ENCODE measurements around the gene RAPGEF1.

RAPGEF1 gene

GRCh38 chr9:131747352-131747751, 7.5 kb upstream of the RAPGEF1 start:
- DNase-seq: peak in 1 of 14 donors; percentile 38

- DNase-seq: no peak
These were observed 5.7 kb upstream of the RAPGEF1 start for GRCh38 chr9:131745610-131746009.

- DNase-seq: peak in 2 of 14 donors; percentile 41 to 62
These were observed 4.9 kb upstream of the RAPGEF1 start for GRCh38 chr9:131744720-131745201.

GRCh38 chr9:131744171-131744719, 4.4 kb upstream of the RAPGEF1 start:
- DNase-seq: peak in 4 of 14 donors; percentile 23 to 48 (median 44)

- no peak for DNase-seq
These were observed 3.6 kb upstream of the RAPGEF1 start for GRCh38 chr9:131743501-131743900.

- DNase-seq: no peak
These were observed 3.2 kb upstream of the RAPGEF1 start for GRCh38 chr9:131743096-131743495.

GRCh38 chr9:131740898-131741297, 1.0 kb upstream of the RAPGEF1 start:
- DNase-seq: no peak

GRCh38 chr9:131739133-131739958, 530 bp downstream of the RAPGEF1 start:
- peak in 5 of 14 donors; percentile 36 to 67 (median 53) for DNase-seq

GRCh38 chr9:131738293-131739132, 1.4 kb downstream of the RAPGEF1 start:
- peak in 1 of 14 donors; percentile 36 for DNase-seq

GRCh38 chr9:131737426-131737825, 2.5 kb downstream of the RAPGEF1 start:
- DNase-seq: no peak

GRCh38 chr9:131736431-131736830, 3.4 kb downstream of the RAPGEF1 start:
- no peak for DNase-seq

GRCh38 chr9:131735238-131736128, 4.4 kb downstream of the RAPGEF1 start:
- DNase-seq: no peak

GRCh38 chr9:131734781-131735180, 5.1 kb downstream of the RAPGEF1 start:
- peak in 1 of 14 donors; percentile 15 for DNase-seq

GRCh38 chr9:131734165-131734610, 5.7 kb downstream of the RAPGEF1 start:
- DNase-seq: no peak

GRCh38 chr9:131733541-131734061, 6.3 kb downstream of the RAPGEF1 start:
- DNase-seq: no peak

GRCh38 chr9:131732636-131733289, 7.1 kb downstream of the RAPGEF1 start:
- no peak for DNase-seq

- DNase-seq: no peak
These were observed 7.8 kb downstream of the RAPGEF1 start for GRCh38 chr9:131732061-131732526.

- DNase-seq: no peak
These were observed 8.2 kb downstream of the RAPGEF1 start for GRCh38 chr9:131731644-131732043.

- DNase-seq: no peak
These were observed 8.6 kb downstream of the RAPGEF1 start for GRCh38 chr9:131731237-131731636.

GRCh38 chr9:131728961-131729360, 10.9 kb downstream of the RAPGEF1 start:
- no peak for DNase-seq

GRCh38 chr9:131728546-131728910, 11.3 kb downstream of the RAPGEF1 start:
- DNase-seq: no peak

Measured in C1 segment of cervical spinal cord (tissue), 14 donors.